Measurements from ENCODE around the gene PDE9A. TPM values are rescaled to one million over a fixed set of nuclear protein-coding genes. Genes with fewer than 3 reads are reported as not detected.

Gene PDE9A
- total and polyA plus RNA-seq, 2 donors (not counting 3 experiments of a cell fraction or from before 2014, with no cell fraction given), result 0.28 to 2.2 TPM

- BruUV-seq (replicated peaks), result no TSS peak
- Histone ChIP-seq H3K4me2 (ENCODE audit: insufficient read depth, low read length) (no peak overlapping the region), H3K4me1 (ENCODE audit: control insufficient read depth, extremely low read depth, insufficient read depth, low read length) (no peaks in the 10 kb centered on the region), H3K79me2 (ENCODE audit: control insufficient read depth, insufficient read depth, low read length) (no peaks in the 10 kb centered on the region), H3K27me3 (ENCODE audit: control insufficient read depth in 2 of 2, insufficient read depth in 2 of 2, low read length in 2 of 2) (no peaks in the 10 kb centered on the region), H3K4me3 (replicated peaks in 1 of 3; ENCODE audit: insufficient read depth in 1 of 3, low read depth in 1 of 3, low read length in 3 of 3) (no peak overlapping the region), H3K36me3 (ENCODE audit: control insufficient read depth in 2 of 2, extremely low read depth in 1 of 2, insufficient read depth in 2 of 2, low read length in 2 of 2) (no peaks in the 10 kb centered on the region), H2AFZ (ENCODE audit: low read depth, low read length) (no peak overlapping the region), H3K27ac (ENCODE audit: insufficient read depth, low read depth, low read length) (no peak overlapping the region), H3K9me1 (replicated peaks; ENCODE audit: control insufficient read depth, extremely low read depth, insufficient read depth, low read length) (no peaks in the 10 kb centered on the region), H3K9ac (replicated peaks; ENCODE audit: extremely low read depth, insufficient read depth, low read length) (no peak overlapping the region), H3K9me3 (replicated peaks; ENCODE audit: control insufficient read depth, insufficient read depth, low read length) (no peaks in the 10 kb centered on the region), H4K20me1 (replicated peaks; ENCODE audit: control insufficient read depth, extremely low read depth, insufficient read depth, low read length) (no peaks in the 10 kb centered on the region)
- FAIRE-seq (no peak), DNase-seq (ENCODE audit: low read depth, low spot score) (no peak)
- no peak for TF ChIP-seq EZH2 (IDR thresholded peaks at IDR 0.05; ENCODE audit: borderline replicate concordance, low read depth, low read length, severe bottlenecking)
- TF ChIP-seq POLR2AphosphoS5 (IDR thresholded peaks at IDR 0.05; ENCODE audit: insufficient read depth, low read depth, low read length), result no peak
- TF ChIP-seq JUN (IDR thresholded peaks at IDR 0.05; ENCODE audit: borderline replicate concordance, insufficient read depth, insufficient read length, low read depth), result no peak
- no peak for TF ChIP-seq POLR2A (IDR thresholded peaks at IDR 0.05; ENCODE audit: low read depth, low read length)
- no peak for TF ChIP-seq GATA2 (IDR thresholded peaks at IDR 0.05; ENCODE audit: insufficient read depth, insufficient read length, low read depth, low read length)
- TF ChIP-seq FOS (IDR thresholded peaks at IDR 0.05; ENCODE audit: borderline replicate concordance, insufficient read depth, low read length), result no peak
- TF ChIP-seq, protein P1, sequence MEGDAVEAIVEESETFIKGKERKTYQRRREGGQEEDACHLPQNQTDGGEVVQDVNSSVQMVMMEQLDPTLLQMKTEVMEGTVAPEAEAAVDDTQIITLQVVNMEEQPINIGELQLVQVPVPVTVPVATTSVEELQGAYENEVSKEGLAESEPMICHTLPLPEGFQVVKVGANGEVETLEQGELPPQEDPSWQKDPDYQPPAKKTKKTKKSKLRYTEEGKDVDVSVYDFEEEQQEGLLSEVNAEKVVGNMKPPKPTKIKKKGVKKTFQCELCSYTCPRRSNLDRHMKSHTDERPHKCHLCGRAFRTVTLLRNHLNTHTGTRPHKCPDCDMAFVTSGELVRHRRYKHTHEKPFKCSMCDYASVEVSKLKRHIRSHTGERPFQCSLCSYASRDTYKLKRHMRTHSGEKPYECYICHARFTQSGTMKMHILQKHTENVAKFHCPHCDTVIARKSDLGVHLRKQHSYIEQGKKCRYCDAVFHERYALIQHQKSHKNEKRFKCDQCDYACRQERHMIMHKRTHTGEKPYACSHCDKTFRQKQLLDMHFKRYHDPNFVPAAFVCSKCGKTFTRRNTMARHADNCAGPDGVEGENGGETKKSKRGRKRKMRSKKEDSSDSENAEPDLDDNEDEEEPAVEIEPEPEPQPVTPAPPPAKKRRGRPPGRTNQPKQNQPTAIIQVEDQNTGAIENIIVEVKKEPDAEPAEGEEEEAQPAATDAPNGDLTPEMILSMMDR (IDR thresholded peaks at IDR 0.05; ENCODE audit: extremely low read depth in 1 of 2, insufficient read depth in 1 of 2, low read depth in 1 of 2, low read length in 2 of 2), result no peak
- TF ChIP-seq MAX (IDR thresholded peaks at IDR 0.05; ENCODE audit: insufficient read depth, insufficient read length), result no peak
- no peak for TF ChIP-seq MYC (IDR thresholded peaks at IDR 0.05; ENCODE audit: low read depth, low read length)
- POLR2A ChIA-PET, result no interaction called here
- intact Hi-C loops (cut with micrococcal nuclease) (no loop called here), dilution Hi-C loops (cut with MboI; ENCODE audit: extremely low pct_ligation_motif_present, low sequenced_read_pairs) (no loop called here)
- CTCF ChIA-PET, result interaction anchor here (1.6 kb wide), 1 partner anchor 62 kb away, joined by 4 read pairs; no protein-coding TSS in a partner anchor
These were observed 102.6 kb downstream of the PDE9A start for GRCh38 chr21:42755766-42756579.
